NCI-H2196 (cell line): ENCODE results near the gene SIGLEC10.
"Not testable (repeated sequence)": the region's sequence is repeated elsewhere in the genome, so short reads cannot be mapped to it uniquely, and the experiment has no call there.

Experiments
- DNase-seq: peaks from one replicate; lab custom pipeline; 2025; ENCODE audit not compliant: unreplicated experiment; lab: John Stamatoyannopoulos, UW

The SIGLEC10 gene

DNA sequence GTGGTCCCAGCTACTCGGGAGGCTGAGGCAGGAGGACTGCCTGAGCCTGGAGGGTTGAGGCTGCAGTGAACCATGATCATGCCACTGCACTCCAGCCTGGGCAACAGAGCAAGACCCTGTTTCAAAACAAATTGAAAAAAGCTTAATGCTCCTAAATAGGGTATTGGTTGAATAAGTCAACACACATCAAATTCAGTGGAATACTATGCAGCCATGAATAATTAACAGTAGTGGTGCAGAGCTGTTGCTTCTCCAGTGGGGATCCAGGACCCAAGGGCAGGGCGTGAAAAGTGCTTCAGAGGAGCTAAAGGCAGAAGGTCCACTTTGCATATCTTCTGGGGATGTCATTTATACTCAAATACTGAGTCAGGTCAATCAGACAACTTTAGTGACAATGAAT lies 22.6 kb upstream of the SIGLEC10 start:
- DNase-seq = no peak

GRCh38 chr19:51439021-51439465 lies 21.6 kb upstream of the SIGLEC10 start:
- DNase-seq = no peak

DNA sequence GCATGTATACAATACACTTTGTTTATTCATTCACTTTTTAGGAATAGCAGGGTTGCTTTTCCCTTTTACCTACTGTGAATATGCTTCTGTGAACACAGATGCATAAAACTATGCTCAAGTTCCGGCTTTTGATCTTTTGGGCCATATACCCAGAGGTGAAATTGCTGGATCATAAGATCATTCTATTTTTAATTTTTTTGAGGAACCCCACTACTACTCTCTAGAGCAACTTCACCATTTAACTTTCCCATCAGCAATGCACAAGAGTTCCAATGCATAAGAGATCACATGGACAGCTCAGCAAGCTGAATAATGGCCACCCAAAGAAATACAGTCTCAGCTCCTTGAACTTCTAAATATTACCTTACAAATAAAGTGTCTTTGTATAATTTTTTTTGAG lies 17.0 kb upstream of the SIGLEC10 start:
- no peak for DNase-seq

DNA sequence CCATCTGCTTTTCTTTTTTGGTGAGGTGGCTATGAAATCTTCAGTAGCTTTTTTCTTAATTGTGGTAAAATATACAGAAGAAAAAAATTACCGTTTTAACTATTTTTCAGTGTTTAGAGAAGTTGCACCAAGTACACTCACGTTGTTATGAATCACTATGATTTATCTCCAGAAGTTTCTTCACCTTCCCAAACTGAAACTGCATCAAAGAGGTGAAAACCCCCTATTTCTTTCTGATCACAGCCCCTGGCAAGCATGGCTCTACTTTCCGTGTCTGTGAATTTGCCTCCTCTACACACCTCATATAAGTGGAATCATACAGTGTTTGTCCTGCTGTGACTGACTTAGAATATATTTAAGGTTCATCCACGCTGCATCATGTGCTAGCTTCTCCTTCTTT lies 15.6 kb upstream of the SIGLEC10 start:
- DNase-seq = no peak

- no peak for DNase-seq
Observed at GRCh38 chr19:51431124-51431523, 13.7 kb upstream of the SIGLEC10 start.

GRCh38 chr19:51430221-51430620 lies 12.8 kb upstream of the SIGLEC10 start:
- no peak for DNase-seq

GRCh38 chr19:51427201-51427600 lies 9.8 kb upstream of the SIGLEC10 start:
- no peak for DNase-seq

- DNase-seq = peak; percentile 21
Observed at GRCh38 chr19:51422053-51422448, 4.6 kb upstream of the SIGLEC10 start.

GRCh38 chr19:51421229-51422052 lies 4.0 kb upstream of the SIGLEC10 start:
- no peak for DNase-seq

GRCh38 chr19:51420511-51420910 lies 3.1 kb upstream of the SIGLEC10 start:
- not testable (repeated sequence) for DNase-seq

DNA sequence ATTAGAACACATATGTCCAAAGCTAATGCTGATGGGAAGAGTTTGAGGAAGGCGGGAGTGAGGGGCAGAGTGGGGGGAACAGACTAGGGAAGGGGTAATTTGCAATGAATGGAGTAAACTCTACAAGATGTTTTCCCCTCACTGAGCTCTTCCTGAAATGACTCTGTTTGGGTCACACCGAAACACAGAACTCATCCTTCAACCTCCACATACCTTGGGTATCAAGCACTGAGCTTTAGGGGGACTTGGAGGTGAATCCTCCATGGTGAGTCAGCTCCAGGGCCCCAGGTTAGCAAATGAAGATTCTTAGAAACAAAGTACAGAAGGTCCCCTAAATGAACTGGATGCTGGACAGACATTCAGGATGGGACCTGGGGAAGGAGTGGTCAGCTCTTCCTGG lies 1.3 kb upstream of the SIGLEC10 start:
- DNase-seq = no peak

DNA sequence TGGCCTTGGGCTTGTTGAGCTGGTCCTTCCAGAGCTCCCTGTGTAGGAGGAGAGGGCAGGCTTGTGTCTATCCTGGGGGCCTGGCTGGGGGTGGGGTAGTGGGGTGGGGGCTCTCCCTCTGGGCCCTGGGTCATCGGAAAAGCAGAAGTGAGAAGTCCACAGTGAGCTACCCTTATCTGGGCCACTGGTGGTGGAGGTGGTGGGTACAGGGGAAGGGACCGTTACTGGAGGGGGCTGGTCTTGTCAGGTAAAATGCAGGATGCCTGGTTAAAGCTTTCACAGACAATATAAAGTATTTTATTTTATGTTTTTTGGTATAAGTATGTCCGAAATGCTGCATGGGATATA lies 342 bp upstream of the SIGLEC10 start:
- DNase-seq = no peak

- DNase-seq = not testable (repeated sequence)
Observed at GRCh38 chr19:51416422-51416821, 1.0 kb downstream of the SIGLEC10 start.

GRCh38 chr19:51415187-51415586 lies 2.3 kb downstream of the SIGLEC10 start:
- DNase-seq = no peak

GRCh38 chr19:51410950-51411748 lies 6.3 kb downstream of the SIGLEC10 start:
- no peak for DNase-seq

DNA sequence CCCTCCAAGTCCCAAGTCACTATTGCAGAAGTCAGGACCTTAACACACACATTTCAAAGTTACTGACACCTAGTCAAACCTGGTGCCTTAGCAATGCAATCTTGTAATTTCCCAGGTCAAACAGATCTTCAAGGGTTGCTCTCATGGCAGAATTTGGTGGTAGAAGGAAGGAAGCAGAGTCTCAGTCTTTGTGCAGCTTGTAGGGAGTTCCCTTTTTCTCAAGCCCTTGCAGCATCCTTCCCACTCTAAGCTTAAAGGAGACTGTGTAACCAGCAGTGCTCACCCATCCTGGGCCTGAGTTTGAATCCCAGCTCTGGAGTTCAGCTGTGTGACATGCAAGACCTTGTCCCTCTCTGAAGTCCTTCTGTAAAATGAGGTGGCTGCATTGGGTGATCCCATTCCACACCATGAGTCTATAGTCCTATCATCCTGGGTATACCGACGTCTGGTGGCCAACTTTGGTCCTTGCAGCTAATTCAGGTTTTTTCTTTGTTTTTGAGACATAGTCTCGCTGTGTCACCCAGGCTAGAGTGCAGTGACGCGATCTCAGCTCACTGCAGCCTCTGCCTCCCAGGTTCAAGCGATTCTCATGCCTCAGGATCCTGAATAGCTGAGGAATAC lies 9.8 kb downstream of the SIGLEC10 start:
- no peak for DNase-seq

GRCh38 chr19:51402117-51402516 lies 15.3 kb downstream of the SIGLEC10 start:
- no peak for DNase-seq

- DNase-seq = not testable (repeated sequence)
Observed at GRCh38 chr19:51399936-51400335, 17.5 kb downstream of the SIGLEC10 start.

- no peak for DNase-seq
Observed at GRCh38 chr19:51399231-51399630, 18.2 kb downstream of the SIGLEC10 start.

DNA sequence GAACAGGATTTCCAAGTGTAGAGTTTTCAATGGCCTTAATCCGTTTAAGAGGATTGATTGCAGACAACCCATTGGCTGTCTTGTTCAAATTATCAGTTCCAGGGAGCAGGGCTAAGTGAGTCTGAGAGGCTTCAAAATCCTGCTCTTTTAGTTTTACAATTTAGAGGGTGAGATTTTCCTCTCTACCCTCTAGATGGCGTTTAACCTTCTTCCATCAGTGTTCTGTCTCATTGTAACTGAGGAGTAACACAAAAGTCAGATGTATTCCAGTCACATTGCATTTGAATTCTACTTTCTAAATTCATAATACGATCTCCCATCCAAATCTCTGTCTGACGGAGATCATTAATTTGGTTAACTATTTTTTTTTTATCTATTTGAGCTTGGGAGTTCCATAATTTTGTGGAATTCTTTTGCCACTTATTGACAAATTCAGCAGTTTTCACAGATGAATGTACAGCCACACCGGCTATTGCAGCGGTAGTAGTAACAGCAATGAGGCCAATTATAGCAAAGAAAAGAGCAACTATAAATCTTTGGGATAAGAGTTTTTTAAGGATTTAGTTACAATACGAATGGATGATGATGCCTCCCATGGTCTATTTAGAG lies 19.2 kb downstream of the SIGLEC10 start:
- peak; percentile 15 for DNase-seq

- not testable (repeated sequence) for DNase-seq
Observed at GRCh38 chr19:51397453-51397852, 20.0 kb downstream of the SIGLEC10 start.
